GM19023 (cell line): ENCODE data around the gene EPS8L2.

Source experiments
- ATAC-seq: cut with Tn5 transposase; IDR thresholded peaks from one replicate; pipeline ENCODE4 v1.9.1; 2021; ENCODE audit warnings: mild to moderate bottlenecking, moderate library complexity; ENCODE audit not compliant: unreplicated experiment

Gene EPS8L2

DNA sequence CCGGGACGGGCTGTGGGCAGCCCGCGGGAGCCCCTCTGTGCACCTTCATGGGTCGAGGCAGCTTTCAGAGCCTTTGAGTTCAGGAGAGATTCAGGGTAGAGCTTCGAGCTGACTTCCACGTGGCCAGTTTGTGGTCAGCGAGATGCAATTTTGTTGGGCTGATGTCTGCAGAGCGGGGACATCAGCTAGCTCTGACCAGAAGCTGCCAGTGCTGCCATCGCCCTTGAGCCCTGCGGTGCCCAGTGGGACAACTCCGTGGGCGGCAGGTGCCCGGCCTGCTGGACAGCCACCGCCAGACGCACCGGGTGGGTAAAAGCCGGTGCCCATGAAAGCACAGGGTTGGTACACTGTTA is 42.0 kb downstream of the EPS8L2 start:
- no peak for ATAC-seq

DNA sequence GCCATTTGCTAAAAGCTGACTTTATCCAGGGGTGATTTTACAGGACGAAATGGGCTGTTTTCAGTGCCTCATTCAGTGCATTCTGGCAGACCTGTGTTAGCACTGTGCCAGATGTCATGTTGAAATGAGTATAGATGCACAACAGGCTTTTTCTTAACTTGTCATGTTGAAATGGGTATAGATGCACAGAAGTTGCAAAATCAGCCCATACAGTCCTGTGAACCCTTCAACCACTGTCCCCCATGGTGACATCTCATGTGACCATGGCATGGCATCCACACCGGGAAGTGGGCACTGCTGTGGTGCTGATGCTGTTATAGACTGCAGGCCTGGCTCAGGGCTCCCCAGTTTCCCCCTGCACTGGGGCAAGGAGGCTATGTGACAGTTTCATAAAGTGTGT is 43.7 kb downstream of the EPS8L2 start:
- ATAC-seq: no peak

DNA sequence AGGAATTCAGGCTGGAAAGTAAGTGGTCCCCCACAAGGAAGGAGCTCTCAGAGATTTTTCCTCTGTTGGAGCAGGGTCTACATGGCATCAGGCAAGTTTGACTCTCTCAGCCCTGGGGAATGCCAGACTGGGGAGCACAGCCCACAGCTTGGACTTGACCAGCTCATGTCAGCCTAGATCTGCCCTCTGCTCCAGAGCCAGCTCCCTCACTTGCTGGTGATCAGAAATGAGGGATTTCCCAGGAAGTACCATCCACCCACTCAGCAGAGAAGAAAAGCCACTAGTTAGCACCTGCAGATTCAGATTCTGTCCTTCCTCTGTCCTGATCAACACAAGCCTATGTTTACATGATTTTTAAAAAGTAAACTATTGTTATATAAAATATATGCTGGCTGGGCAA is 54.2 kb downstream of the EPS8L2 start:
- ATAC-seq: no peak

DNA sequence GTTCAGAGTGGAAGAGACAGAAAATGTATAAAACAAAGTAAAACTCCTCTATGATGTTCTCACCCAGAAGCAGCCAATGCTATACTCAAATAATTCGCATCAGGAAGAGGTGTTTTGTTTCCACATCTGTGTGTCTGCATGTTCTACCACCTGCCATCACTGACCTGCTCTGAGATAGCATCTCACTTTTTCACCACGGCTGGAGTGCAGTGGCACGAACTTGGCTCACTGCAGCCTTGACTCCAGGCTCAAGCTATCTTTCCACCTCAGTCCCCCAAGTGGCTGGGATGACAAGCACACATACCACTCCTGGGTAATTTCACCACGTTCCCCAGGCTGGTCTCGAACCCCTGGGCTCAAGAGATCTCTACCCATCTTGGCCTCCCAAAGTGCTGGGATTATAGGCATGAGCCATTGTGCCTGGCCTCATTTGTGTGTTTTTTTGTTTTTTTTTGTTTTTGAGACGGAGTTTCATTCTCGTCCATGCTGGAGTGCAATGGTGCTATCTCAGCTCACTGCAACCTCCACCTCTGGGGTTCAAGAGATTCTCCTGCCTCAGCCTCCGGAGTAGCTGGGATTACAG is 55.6 kb downstream of the EPS8L2 start:
- no peak for ATAC-seq

DNA sequence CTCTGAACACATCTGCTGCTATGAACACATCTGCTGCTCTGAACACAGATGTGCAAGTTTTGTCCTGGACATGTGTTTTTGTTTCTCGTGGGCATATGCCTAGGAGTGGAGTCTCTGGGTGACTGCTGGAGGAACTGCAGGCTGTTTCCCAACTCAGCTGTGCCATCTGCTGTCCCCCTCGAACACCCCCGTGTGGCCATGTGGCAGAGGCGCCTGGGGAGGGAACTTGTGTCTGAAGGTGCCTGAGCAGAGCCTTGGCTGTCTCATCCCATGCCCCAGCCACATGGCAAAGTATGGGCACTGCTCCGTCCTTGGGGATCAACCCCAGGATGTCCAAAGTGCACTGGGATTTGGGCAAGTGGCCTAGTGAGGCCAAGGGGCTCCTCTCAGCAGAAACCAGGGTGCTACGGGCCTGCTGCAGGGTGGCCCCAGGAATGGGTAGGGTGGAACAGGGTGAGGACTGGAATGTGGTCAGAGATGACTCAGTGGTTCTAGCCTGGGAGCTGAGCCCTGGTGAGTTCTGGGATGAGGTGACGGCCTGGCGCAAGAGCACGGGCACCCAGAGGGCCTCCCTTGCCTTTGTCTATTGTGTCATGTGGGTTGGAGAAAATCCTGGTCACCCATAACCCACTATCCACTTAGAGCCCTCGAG is 56.5 kb downstream of the EPS8L2 start:
- ATAC-seq: no peak

DNA sequence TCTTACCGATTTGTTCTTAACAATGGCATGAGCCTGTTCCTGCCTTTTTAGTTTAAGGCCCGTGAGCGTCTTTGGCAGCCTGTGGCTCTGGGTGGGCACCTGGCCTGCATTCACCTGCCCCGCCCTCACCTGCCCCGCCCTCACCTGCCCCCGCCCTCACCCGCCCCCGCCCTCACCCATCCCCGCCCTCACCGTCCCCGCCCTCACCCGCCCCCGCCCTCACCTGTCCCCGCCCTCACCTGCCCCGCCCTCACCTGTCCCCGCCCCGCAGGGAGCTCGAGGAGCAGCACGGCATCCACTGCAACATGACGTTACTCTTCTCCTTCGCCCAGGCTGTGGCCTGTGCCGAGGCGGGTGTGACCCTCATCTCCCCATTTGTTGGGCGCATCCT is 57.0 kb downstream of the EPS8L2 start:
- no peak for ATAC-seq

DNA sequence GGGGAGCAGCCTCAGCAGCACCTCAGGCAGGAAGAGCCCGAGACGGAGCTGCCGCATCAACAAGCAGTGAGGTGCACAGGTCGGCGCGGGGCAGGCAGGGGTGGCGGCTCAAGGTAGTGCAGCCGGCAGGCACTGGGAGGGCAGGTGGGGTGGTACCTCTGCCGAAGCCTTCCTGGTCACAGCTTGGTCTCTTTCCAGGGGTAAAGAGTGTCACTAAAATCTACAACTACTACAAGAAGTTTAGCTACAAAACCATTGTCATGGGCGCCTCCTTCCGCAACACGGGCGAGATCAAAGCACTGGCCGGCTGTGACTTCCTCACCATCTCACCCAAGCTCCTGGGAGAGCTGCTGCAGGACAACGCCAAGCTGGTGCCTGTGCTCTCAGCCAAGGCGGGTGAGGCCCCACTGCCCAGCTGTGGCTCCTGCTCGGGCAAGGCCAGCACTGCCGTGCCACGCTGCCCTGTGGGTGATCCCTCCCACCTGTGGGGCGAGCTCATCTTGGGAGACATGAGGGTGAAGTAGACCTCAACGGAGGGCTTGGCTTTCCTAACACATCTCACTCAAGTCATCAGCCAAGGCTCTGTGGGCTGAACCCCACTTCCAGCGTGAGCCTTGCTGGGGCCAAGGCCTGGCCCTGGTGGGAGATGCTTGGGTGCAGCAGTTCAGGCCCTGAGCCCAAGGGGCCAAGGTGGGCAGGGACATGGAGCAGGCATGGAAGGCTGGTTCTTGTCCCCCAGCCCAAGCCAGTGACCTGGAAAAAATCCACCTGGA is 57.7 kb downstream of the EPS8L2 start:
- ATAC-seq: no peak

DNA sequence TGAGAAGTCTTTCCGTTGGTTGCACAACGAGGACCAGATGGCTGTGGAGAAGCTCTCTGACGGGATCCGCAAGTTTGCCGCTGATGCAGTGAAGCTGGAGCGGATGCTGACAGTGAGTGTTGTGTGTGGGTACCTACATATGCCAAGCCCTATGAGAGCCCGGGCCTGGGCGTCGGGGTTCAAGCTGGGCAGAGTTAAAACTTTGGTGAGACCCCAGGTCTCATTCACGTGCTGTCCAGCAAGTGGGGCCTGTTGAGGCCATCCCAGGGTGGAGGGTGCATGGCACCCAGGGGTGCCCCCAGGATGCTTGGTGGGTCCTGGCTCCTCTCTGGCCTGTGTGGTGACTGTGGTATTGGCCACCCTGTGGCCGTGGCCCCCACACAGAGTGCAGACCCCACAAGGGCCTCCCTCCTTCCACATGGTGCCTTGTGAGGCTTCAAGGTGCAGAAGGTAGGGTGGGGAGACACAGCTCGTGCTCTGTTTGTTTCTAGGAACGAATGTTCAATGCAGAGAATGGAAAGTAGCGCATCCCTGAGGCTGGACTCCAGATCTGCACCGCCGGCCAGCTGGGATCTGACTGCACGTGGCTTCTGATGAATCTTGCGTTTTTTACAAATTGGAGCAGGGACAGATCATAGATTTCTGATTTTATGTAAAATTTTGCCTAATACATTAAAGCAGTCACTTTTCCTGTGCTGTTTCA is 58.4 kb downstream of the EPS8L2 start:
- ATAC-seq: no peak

DNA sequence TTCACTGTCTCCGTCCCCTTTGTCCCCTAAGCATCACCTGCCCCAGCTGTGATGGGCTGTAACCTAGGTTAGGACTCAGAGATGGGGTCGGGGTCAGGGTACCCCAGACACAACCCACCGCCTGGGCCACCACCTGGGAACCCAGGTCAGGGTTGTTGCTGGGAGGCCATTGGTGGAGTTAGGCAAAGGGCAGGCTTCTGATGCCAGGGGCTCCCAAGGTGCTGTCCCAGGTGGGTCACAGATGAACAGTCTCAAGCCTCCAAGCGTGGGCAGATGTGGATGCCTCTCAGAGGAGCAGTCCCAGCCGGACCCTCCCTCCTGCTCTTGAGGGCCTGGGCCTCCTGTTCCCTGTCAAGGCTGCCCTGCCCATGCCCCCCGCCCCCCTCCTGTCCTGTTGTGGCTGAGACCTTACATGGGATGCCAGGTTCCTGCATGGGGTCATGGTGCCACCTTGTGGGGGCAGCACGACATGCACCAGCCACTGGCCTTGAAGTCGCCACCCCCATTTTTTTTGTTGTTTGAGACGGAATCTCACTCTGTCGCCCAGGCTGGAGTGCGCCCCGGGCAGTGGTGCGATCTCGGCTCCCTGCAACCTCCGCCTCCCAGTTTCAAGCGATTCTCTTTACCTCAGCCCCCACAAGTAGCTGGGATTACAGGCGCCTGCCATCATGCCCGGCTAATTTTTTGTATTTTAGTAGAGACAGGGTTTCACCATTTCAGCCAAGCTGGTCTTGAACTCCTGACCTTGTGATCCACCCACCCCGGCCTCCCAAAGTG is 59.2 kb downstream of the EPS8L2 start:
- no peak for ATAC-seq

DNA sequence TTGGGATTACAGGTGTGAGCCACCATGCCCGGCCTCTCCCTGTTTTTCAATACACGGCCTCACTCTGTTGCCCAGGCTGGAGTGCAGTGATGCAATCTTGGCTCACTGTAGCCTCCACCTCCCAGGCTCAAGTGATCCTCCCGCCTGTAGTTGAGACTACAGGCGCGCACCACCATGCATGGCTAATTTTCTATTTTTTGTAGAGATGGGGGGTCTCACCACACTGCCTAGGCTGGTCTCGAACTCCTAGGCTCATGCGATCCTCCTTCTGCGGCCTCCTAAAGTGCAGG is 59.7 kb downstream of the EPS8L2 start:
- no peak for ATAC-seq

DNA sequence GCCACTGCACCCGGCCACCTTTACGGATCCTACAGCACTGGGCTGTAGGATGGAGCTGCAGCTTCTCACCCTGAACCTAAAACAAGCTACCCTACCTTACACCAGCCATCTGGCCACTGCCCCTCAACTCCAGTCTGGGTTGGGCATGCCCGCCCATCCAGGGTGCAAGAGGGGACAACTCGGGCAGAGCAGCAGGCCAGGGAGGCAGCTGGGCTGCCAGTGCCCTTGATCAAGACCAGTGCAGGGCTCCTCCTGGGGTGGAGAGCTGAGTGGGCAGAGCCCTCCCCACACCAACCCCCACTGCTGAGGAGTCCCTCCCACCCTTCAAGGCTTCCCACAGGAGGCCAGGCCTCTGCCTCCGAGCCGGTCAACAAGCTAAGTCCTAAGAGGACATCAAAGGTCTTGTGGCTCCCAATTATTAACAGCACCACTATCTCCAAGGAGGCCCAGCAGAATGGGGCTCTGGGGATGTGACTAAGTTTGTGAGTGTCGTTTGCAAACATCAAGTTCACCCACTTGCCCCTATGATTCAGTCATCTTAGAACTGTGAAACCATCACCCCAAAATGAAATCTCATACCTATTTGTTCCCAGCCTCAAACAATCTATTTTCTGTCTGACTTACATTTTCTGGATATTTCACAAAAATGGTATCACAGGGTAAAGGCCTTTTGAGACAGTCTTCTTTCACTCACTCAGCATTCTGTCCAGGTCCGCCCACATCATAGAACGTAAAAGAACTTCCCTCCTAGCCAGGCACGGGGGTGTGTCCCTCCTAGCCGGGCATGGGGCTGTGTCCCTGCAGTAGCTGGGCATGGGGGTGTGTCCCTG is 60.3 kb downstream of the EPS8L2 start:
- ATAC-seq: no peak

DNA sequence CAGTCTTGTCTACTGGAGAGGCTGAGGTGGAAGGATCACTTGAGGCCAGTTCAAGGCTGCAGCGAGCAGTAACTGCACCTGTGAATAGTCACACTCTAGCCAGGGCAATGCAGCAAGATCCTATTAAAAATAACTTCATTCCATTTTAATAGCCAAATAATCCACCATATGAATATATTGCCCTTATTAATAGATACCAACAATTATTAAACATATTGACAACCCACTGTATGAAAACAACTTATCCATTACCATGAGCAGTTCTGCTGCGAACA is 60.8 kb downstream of the EPS8L2 start:
- no peak for ATAC-seq

DNA sequence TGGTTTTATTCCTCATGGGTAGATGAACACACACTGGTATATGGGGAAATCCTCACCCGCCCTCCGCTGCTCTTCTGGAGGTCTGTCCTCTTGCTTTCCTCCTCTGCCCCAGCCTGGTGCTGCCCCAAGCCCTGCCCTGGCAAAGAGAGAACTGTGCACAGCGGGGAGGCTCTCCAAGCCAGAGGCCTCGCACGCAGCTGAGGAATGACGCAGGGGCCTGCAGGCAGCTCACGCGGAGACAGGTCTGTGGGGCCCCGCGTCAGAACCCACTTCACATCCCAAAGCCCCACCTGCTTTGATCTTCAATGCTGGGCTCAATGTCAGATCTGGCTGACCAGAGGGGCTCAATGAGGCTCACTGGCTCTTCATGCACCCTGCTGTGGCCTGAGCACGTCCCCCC is 61.2 kb downstream of the EPS8L2 start:
- ATAC-seq: no peak

DNA sequence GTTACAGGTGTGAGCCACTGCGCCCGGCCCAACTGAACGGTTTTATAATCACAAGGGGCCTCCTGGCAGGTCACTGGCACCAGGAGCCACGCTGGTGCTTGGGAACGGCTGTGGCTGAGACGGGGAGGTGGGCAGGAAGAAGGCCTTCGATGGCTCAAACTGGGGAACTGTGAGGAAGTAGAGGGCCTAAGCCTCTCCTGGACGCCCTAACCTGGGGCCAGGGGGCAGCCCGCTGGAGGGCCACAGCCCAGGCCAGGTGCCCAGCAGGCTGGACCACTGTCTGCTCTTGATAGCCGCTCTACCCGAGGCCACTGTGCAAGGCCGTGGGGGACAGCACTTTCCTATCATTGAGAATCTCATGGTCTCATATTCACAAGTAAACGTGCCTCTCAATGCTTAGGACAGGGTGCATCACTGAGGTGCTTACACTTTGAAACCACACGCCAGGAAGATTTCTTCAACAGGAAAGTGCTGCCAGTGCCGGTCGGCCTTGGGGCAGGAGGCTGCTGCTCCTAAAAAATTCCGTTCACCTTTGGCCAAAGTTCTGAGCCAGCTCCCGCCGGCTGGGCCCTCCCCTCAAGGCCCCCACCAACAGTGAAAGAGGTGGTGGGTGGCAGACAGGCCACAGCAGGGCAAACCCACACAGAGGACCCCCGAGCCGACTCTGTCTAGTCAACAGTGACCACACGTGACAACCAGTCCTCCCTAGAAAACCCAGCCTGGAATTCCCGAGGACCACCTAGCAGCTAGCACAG is 64.0 kb downstream of the EPS8L2 start:
- ATAC-seq: no peak

DNA sequence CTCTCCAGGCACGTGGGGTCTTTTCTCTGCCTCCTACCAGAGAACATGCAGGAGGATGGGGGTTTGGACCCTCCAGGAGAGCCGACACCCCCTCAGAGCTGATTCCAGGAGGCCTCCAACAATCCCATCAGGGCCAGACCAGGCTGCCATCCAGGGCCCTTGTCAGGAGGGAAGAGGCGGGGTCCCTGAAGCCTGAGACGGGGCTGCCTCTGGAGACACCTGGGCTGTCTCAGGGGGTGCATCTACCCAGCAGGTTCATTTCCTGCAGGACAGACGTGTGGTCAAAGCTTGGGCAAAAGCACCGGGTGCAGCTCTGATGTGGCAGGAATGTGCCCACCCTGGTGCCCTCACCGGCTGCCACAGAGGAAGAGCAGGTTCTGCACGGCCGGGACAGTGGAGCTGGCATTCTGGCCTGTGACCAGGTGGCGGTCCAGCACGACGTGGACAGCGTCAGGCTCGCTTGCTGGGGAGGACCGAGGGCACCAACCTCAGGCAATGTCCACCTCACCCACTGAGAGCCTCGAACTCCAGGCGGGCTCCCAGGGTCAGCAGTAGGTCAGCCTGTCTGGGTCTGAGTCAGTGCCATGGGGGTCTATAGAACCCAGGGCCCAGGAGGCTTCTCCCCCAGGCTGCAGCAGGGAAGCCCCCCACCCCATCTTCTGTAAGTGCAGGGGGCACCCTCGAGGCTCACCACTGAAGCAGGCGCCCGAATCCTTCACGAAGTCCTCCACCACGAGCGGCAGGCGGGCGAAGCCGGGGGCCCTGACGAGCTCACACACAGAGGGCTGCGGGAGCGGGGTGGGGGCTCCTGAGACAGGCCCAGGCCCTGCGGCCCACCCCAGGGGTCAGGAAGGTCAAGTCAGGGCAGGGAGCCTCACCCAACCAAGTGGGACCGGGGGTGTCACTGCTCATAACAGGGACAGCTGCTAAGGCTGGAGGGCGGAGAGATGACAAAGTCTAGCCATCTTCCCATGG is 64.9 kb downstream of the EPS8L2 start:
- ATAC-seq: no peak

DNA sequence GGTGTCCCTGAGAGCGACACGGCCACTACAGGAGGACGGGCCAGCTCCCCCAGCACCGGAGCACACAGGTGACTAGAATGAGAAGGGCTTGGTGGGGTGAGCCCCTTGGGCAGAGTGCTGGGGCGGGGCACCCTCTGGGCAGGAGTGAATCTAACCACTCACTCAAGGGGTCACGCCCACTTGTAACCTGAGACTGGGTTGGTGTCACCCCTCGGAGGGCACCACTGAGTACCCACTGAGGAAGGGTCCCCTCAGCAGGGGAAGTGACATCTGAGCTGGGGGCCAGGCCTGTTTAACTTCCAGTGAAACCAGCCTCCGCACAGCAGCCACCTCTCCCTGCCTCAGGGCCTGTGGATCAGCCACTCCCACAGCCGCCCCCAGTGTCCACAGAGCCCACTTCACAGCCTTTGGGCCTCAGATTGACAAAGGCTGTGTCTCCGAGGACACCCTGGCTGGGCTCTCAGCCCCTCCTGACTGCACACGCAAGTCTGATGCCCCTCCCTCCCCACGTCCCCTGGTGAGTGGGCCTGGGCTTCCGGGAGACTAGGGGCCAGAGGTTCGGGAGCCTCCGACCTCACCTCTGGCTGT is 65.7 kb downstream of the EPS8L2 start:
- no peak for ATAC-seq

DNA sequence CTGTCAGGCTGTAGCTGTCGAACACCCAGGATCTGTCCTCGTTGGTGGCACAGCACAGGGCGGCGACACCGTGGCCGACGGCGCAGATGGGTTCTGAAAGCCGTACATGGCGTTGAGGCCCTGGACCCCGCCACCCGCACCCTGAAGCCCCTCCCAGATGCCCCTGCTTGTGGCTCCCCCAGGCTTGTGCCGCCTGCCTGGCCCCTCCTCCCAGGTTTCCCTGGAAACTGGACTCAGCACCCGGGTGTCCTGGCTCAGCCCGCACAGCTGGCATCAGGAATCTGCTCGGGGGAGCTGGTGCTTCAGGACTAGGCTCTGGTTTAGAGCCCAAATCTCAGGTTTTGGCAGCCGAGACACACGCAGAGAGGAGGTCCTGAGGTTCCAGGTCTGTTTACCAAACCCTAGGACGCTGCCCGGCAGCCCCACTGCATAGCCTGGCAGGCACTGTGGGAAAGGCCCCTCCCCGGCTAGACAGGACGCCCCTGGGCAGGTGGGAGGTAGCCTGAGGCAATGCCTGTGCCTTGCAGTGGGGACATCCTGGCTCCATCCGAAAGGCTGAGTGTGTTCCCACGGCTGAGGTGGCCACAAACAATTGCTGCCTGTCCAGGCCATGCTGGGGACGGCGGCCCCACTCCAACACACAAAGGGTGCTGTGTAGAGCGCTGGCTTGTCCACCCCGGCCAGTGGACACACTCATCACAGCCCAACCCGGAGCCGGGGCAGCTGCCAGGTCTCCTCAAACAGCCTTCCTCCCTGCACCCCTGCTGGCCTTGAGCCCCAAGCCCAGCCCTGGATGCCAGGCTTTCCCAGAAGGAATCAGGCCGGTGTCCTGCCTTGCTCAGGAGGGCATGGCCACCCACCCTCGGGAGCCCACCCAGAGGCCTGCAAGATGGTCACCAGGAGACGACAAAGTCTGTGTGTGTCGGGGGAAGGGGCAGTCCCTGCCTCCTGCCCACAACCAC is 66.7 kb downstream of the EPS8L2 start:
- no peak for ATAC-seq
